ENCODE results near the gene AHCYL1.

Gene AHCYL1

DNA sequence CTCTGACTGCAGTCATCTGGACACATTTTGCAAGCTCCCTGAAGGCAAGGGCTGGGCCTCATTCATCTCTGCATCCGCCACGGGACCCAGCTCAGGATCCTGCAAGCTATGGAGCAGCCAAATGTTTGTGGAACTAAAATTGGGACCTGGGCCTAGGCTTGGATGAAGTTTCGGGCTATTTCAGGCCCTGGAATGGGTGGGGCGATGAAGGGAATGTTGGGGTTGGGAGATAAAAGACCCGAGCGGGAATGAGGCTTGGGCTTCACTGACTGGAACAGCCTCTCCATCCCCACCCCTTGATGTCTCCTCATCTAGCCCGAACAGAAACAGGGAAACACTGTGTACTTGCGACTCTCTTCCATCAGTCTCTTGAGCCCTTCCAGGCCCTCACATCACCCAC lies 7.3 kb upstream of the AHCYL1 start:
- DNase-seq, result no peak

DNA sequence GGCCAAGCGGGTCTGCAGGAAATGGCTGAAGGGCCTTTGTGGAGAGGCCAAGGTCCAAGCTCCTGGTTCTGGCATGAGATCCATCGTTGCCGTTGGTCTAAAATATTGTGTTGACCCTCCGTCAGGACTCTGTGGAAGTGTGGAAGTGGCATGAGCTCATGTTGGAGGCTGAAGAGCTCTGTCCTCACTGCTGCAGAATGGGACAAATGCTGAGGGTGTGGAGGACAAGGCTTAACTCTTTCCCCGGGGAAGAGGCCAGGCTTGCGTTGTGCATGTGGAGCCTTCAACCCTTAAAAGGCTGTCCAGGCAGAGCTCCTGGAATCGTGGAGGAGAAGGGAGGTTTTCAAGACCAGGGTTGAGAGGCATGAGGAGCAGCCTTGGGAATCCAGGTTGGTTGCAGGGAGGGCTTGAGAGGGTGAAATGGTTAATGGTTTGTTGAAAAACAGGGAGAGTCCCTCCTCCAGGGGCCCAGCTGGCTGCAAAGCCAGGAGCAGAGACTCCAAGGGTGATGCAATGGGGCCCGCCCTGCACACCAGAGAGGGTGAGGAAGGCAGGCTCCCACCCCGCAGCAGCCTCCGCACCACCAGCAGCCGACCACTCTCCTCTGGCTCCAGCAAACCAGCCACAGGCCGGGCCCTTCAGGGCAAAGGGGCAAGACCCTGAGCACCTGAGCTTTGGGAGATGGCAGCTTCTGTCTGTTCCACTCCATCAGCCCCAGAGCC lies 6.7 kb upstream of the AHCYL1 start:
- DNase-seq, result no peak

DNA sequence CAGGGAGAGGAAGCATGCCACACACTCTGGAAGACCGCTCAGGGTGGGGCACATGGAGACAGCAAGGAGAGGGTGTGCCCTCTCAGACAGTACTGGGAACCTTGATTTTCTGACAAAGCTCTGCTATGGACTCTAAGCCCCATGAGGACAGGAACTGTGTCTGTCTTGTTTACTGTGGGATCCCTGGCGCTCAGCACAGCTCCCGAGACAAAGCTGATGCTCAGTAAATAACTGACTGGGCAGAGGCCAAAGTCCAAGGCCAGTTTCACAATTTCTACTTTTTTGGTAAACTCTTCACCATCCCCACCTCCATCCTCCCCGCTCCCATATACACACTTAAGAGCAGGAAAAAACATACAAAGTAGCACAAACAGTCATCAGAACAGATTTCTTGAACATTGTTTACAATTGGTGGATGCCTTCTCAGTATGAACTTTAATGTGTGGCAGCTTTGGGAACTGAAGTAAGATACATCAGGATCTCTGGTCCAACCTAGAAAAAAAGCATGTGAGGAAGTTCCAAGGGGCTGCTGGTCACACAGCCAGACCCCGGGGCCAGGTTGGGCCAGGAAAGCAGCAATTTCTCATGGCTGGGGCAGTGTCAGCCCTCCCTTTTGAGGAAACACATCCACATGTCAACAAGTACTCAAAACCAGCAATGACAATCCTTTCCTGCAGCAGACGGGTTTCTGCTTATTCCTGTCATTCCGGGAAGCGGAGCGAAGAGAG lies 5.6 kb upstream of the AHCYL1 start:
- no peak for DNase-seq

DNA sequence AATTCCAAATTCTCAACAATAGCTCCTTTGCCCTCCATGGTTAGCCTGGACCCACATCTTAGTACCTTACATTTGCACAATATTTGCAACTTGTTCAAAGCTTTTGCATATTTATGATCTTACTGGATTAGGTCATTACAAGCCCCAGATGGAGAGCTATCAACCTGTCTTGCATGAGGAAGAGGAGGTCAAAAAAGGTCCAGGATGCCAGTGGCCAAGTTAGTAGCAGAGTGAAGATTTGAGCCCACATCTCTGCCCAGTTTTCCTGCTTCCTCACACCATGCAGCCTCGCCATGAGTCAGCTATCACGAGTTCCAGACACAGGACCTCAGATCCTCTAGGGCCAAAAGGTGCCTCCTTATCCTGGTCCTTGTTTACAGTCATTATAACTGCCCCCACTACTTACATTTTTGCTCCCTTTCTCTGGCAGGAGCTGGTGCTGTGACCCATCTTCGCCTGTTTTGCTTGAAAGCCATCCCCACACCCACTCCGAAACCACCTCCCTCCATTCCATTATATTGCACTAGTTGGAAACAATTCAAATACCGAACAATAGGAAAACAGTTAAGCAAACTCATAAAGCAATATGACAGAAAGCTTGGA lies 5.0 kb upstream of the AHCYL1 start:
- DNase-seq, result no peak

DNA sequence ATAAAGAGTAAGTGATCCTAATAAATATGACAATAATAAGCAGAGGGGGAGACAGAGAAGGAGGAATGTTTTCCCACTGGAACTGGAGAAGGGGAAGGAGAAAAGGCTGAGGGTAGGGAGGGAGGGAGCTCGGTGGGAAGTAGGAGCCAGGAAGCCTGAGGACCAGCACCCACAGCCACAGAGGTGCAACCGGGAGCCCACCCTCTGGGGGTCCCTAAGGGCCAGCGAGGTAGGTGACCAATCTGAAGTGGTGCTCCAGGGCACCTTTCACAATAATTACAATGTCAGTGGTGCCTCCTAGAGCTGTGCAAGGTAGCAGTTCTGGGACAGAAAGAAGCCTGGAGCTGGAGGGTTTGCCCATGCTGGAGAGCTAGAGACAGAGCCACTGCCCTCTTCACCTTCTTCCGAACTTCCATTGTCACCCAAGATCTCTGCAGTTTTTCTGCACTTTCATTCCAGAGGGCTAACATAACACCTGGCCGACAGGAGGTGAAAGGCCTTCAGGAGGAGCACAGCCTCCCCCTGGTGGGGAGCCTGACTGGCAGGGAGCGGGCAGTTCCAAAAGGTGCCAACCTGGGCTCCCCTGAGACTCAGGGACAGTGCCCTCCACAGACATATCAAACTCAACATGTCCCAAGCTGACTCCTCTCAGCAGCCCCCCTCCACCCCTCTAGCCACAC lies 4.1 kb upstream of the AHCYL1 start:
- DNase-seq, result peak; percentile 25

DNA sequence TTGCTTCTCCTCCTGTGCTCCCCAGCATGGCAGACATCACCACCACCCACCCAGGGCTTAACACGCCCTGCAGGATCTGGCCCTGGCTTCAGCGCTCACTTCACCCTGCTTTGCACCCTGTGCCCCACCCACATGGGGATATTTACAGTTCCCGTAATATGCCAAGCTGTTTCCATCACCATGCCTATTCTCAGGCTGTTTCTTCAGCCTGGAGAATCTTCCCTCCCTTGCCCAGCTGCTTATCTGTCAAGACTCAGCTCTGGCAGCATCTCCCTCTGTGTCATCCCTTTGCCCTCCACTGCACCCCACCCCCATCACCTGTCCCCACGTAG lies 3.6 kb upstream of the AHCYL1 start:
- no peak for DNase-seq

DNA sequence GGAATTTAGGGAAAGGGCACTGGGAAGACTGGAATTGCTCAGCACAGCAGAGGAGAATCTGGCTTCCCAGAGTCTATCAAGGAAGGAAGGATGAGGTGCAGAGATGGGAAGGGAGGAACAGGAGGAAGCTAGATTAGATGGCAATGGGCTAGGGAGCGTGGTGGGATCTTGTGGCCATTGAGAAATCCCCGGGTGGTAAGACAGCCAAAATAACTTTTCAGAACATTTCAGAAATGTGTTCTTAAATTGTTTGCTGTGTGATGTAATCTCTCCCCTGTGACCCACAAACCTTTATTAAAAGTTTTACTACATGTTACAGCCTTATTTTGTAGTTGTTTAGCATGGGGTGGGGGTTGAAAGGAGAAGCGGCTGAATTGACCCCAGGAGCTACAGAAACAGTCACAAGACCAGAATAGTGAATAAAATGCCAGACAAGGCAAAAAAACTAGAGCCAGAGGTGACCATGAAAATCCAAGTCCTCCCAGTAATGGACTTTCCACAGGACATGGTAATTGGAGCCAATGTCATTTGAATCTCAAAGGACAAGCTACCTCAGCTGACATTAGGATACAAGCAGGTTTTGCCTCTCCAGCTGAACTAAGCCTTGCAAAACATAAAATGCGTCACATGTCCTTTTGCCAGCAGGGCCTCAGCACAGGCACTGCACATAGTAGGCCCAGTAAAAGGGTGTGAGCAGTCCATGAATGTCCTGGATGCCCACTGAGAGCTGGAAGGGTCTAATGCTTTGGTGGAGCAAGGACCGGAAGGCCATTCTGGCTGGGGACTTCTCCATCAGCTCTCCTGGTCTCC lies 980 bp upstream of the AHCYL1 start:
- no peak for DNase-seq

DNA sequence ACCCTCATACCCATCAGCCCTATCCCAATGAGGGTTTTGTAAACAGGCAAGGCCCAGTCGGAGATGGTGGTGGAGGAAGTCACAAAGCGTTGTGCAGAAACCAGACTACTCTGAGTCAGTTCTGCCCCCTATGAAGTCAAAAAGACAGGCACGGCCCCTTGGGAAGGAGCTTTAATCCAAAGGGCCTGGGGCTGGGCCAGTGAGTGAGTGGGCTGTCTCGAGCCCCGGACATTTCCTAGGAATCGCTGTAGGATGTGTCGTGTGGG lies 442 bp upstream of the AHCYL1 start:
- DNase-seq, result no peak

DNA sequence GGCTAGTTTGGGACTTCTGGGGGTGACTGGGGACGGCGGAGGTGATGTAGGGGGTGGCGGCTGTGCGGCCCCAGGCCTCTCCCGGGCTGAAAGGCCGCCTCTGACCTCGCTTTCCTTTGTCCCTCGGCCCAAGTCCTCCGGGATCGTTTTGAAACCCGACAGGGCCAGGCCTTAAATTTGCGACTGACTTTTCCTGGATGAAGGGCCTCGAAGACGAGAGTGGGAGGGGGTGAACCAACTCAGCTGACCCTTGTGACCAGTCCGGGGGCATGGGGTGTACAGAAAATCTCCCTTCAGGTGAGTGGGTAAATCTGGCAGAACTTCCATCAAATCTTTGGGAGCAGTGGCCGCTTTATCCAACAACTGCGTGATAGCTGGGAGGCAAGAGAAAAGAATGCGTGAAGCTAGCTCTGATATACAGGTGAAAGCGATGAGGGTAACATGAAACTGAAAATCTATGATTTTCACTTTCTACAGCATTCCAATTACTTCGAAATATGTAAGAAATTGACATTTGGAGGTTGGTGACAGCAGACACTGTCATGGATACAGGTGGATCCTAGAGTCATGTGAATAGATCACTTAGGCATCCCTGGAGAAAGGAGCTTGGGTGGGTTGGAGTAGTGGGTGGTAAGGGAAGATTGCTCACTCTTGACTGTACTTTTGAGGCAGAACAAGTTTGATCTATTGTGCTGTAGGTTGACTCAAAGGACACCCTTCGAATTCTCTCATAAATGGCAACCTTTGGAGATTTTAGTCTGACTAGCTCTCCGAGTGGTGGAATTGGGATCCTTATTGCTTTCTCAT lies 885 bp downstream of the AHCYL1 start:
- no peak for DNase-seq

DNA sequence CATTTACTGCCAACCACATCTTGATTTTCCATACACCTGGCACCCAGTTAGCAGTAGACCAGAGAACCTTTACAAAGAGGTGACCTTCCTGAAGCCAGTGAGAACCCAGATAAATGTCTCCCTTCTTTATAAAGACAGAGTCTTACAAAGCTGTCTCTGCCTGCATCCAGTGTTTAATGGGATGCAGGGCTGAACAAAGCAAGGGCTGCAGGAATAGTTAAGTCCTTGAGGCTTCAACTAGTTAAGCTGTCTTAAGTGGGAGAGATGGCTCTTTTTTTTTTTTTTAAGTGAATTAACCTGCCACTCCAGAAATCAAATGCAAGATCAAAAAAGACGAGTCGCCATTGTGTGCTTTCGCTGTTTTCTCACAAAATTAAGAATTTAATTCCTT lies 1.5 kb downstream of the AHCYL1 start:
- DNase-seq, result no peak

DNA sequence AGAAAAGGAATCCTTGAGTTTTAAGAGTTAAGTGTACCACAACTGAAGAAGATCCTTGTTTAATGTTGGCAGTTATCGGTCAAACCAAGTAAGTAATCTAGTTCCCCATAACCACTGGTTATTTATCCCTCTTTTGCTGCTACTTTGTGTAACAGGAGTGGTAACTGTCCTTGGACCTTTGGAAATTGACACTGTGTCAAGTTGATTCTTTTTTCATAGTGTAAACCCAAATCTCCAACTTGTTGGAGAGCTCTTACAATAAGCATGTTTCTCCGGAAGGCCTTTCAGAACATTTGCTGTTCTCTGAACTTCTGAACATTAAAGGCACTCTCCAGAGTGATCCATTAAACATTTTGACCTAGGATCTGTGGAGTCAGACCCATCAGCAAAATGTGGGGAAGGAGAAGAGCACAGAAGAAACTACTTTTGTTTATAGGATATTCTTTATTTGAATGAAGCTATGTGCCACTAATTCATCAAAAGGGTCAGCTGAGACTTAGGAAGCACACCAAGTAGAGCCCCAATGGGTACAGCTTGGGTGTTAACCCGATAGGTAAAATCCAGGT lies 3.9 kb downstream of the AHCYL1 start:
- no peak for DNase-seq

DNA sequence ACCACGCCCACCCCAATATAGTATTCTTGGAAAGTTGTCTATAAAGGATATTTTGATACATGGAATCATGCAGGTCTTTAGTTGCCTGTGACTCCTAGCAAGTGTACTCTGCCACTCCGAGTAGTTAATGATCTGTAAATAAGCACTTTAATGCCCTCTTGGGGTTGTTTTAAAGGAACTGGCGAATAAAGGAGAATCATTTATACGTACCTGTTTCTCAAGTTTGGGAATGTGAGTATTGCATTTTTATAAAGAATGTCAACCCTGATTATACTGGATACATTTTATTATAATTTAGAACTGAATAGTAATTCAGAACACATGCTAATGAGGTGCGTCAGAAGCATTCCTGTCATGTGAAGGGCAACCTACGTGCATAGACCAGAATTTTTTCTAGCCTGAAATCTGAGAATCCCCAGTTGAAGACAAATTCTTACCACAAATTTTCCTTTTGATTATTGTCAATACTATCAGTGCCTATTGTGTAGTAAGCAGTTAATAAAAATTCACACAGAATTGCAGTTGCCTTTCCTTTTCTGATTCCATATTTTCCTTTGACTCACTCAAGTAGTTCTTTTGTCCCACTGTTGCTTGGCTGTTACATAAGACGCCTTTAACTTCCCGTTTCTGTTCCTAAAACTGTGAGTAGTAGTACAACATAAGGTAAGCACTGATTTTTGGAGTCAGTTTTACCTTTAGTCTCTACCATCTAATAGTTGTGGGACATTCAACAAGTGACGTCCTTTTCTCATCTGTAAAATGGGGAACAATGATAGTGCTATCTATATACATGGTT lies 5.1 kb downstream of the AHCYL1 start:
- DNase-seq, result no peak

DNA sequence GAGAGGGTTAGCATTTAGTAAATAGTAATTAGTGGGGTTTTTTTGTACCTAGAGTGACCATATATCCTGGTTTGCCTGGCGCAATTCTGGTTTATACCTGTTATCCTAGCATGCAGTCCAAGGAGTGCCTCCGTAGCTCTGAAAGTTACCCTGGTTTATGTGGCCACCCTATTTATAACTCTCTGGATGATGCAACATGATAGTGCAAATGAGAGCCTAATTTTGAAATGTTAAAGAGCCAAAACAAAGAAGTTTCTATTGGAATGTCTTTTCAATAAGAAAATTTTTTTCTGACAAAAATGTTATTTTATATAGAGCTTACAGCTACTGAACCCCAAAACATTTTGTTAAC lies 5.7 kb downstream of the AHCYL1 start:
- no peak for DNase-seq

DNA sequence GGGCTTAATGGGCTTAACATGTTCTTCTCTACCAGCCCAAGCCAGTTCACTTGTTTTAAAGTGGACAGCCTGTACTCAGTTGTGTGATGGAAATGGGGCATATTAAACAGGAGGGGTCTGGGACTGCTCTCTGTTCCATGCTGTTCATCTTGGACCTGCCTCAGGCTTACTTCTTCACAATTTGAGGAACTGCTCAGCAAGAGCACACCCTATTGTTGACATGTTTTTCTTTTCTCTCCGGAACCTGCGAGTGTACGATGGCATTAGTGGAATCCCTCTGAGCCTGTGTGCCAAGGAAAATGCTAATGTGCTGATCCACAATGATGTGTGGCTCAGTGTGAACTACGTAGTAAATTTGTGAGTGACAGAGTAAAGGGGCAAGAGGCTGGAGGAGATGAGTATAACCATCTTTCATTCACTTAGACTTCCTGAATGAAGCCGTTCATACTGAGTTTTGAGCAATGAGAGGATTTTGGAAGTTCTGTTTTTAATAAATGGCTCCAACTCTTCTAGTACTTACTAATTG lies 6.9 kb downstream of the AHCYL1 start:
- DNase-seq, result no peak

DNA sequence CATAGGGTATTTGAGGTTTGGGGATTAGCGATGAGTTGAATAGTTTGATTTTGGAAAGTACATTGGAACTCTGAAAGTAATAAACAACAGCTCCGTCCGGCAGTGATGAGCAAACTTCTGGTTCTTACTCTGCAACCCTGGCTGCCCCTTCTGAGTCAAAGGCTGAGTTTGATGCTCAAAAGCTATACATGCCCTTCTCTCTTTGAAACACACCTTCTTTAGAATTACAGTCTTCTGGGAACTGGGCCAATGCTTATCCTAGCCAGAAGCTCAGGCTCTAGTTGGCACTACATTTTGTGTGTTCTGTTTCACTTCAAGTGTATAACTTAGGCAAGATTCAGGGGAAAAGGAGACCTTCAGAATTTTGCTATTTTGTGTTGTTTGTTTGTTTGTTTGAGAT lies 9.3 kb downstream of the AHCYL1 start:
- DNase-seq, result no peak

DNA sequence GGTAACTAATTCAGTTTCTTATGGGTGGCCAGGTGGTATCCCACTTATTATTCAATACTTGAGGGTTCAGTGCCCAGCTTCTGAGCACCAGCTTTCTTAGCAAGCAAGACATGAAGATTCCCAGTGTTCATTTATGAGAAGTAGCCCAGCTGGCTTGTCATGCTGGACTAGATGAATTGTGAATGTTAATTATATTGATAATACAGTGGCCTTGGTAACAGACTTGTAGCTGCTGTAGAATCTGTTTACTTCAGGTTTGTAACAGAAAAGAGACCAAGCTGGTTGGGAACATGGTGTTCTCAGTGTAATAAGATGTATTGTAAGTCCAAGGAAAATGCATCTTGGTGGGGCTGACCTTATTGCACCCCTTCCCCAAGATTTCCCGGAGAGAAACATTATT lies 10.1 kb downstream of the AHCYL1 start:
- DNase-seq, result no peak

DNA sequence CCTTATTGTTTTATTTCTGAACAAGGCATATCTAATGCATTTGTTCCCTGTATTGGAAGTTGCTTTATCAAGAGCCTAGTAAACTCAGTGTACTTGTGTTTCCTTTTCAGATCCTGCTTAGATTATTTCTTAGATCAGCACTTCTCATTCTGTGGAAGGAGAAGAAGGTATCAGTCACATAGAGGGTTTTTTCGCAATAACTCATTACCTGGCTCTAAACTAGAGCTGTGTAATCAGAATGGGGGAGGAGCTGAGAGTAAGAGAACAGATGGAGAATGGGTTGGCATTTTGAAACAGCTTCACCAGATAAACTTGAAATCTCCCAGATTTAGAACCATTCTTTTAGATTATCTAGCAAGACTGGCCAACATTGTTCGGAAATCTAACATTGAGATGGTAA lies 11.0 kb downstream of the AHCYL1 start:
- no peak for DNase-seq

DNA sequence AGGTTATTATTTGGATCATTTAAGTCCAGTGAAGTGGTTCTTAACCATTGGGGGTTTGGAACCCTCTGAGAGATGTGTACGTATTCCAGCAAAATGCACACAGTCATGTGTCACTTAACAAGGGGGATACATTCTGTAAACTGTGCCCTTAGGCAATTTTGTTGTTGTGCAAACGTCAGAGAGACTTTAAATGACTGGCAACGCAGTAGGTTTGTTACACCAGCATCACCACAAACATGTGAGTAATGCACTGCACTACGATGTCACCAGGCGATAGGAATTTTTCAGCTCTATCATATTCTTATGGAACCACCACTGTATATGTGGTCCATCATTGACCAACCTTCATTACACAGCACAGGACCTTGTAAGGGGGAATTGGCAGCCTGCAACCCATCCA lies 11.9 kb downstream of the AHCYL1 start:
- DNase-seq, result no peak

DNA sequence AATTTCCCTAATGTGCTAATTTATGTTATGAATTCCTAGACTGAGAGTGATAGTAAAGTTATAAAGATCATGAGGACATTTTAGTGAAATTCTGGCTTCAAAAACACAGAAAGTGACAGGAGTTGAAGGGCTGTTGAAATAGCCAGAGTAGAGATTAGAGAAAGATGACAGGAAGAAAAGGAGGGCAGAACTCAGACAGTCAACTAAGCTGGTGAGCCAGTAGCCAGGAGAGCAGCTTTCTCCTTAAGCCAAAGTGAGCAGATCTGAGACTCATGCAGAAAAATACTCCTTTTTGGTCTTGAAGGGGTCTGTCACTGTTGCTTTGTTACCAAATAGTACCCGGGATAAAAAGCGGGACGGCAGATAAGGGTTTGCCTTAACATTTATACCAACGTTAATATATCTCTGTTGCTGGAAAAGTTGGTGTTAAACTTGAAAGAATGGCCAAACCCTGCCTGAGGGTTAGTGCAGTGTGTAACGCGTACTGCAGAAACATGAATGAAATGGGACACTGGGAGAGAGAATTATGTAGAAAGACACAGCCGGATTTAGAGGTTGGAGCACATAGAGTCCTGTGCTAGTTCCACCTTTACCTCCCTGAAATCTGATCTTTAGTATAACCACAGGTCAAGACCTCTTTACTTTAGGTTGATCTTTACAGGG lies 12.8 kb downstream of the AHCYL1 start:
- no peak for DNase-seq

DNA sequence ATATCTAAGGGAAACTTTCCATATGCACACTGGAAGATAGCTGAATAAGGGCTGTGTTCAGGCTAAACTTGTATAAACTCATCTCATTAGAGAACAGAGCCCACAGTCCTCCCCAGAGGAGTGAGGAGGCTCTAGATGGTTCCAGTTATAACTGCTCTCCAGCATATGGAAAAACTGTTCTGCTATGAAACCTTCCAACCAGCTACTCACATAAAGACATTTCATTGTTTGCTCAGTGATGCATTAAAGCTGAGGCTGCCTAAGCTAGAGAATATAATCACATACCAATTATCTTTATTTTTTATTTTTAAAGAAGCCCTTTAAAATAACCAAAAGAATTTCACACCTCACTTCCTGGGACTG lies 13.3 kb downstream of the AHCYL1 start:
- DNase-seq, result no peak

DNA sequence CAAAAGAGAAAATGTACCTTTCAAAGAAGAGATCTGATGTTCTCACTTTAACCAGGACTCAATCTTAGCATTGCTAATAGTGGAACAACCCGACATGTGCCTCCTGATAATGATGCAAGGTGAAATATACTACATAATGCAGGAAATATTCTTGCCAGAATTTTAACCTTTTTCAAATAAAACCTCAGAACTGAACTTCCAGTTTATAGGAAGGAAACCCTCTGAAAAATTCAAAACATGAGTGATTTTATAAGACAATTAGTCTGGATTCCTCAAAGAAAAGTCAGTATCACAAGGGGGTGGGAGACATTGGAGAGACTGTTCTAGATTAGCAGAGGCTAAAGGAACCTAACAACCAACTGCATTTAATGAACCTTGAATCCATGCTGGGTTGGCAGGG lies 18.1 kb downstream of the AHCYL1 start:
- no peak for DNase-seq
